Measurements from ENCODE around the gene NECAB2. TPM values are rescaled to one million over a fixed set of nuclear protein-coding genes. Genes with fewer than 3 reads are reported as not detected.
"Not testable (repeated sequence)": the region's sequence is repeated elsewhere in the genome, so short reads cannot be mapped to it uniquely, and the experiment has no call there.

The NECAB2 gene
- total RNA-seq, 4 donors from 2014 or later, result not detected

DNA sequence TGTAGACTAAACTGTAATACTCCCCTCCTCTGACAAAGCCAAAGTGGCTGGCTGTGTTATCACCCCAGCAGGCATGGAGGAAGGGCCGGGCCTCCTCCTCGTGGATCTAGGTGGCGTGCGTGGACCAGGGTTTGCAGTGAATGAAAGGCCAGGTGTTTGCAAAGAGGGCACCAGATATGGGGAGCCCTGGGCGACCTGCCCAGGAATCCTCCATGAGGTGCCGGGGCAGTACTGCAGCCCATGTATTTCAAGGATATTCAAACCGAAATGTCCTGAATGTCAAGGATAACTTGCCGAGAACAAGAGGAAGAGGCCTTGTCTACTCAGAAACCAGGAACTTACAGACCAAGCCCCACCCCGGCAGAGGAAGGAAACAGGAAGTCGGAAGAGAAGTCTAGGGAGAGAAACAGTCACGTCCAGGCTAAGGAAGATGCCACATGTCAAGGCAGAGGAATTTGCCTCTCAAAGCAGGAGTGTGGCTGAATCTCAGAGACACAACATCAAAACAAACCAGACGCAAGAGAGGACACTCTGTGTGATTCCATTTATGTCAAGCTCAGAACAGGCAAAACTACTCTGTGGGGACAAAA, 28.7 kb upstream of the NECAB2 start:
- no peaks in the 10 kb centered on the region for H3K27me3 ChIP-seq
- ATAC-seq (no peak), DNase-seq (no peak)
- TF ChIP-seq POLR2A (IDR thresholded peaks at IDR 0.05), result no peak
- TF ChIP-seq, protein P1, sequence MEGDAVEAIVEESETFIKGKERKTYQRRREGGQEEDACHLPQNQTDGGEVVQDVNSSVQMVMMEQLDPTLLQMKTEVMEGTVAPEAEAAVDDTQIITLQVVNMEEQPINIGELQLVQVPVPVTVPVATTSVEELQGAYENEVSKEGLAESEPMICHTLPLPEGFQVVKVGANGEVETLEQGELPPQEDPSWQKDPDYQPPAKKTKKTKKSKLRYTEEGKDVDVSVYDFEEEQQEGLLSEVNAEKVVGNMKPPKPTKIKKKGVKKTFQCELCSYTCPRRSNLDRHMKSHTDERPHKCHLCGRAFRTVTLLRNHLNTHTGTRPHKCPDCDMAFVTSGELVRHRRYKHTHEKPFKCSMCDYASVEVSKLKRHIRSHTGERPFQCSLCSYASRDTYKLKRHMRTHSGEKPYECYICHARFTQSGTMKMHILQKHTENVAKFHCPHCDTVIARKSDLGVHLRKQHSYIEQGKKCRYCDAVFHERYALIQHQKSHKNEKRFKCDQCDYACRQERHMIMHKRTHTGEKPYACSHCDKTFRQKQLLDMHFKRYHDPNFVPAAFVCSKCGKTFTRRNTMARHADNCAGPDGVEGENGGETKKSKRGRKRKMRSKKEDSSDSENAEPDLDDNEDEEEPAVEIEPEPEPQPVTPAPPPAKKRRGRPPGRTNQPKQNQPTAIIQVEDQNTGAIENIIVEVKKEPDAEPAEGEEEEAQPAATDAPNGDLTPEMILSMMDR (IDR thresholded peaks at IDR 0.05 in 4 of 5, conservative IDR thresholded peaks at IDR 0.05 in 1 of 5), result no peak
- peaks cover 3 to 4% of the 10 kb centered on the region in 2 donors for H3K4me1 ChIP-seq
- H3K9me3 ChIP-seq, result no peaks in the 10 kb centered on the region
- H3K36me3 ChIP-seq, result no peaks in the 10 kb centered on the region
- intact Hi-C loops (cut with DNase I; ENCODE audit: low total_unique reads), result no loop called here
- in situ Hi-C loops (cut with MboI; ENCODE audit: low sequenced_read_pairs in 4 of 4), result no loop called here
- H3K27ac ChIP-seq, result no peak overlapping the region
- no peak overlapping the region for H3K4me3 ChIP-seq

DNA sequence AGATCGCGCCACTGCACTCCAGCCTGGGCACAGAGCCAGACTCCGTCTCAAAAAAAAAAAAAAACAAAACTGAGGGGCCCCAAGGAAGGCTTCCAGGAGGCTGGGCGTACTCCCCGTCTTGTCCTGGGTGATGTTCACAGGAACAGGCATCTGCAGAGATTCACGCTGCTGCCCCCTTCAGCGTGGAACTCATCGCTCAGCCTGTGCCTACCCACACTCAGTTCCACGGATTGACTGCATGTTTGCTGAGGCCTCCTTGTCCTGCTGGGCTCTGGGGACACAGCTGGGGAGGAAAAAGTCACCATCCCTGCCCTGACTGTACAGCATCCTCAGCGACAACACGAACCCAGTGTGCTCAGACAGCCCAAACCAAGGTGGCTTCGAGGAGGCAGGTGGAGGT, 27.9 kb upstream of the NECAB2 start:
- no peaks in the 10 kb centered on the region for H3K36me3 ChIP-seq
- DNase-seq (no peak), ATAC-seq (no peak)
- H3K4me1 ChIP-seq, result peaks cover 0 to 4% of the 10 kb centered on the region in 2 donors
- H3K9me3 ChIP-seq, result no peaks in the 10 kb centered on the region
- intact Hi-C loops (cut with DNase I; ENCODE audit: low total_unique reads), result no loop called here
- in situ Hi-C loops (cut with MboI; ENCODE audit: low sequenced_read_pairs in 4 of 4), result no loop called here
- no peaks in the 10 kb centered on the region for H3K27me3 ChIP-seq
- H3K4me3 ChIP-seq, result no peak overlapping the region
- H3K27ac ChIP-seq, result no peak overlapping the region
- TF ChIP-seq, protein P1 (IDR thresholded peaks at IDR 0.05 in 4 of 5, conservative IDR thresholded peaks at IDR 0.05 in 1 of 5), result no peak
- TF ChIP-seq POLR2A (IDR thresholded peaks at IDR 0.05), result no peak

DNA sequence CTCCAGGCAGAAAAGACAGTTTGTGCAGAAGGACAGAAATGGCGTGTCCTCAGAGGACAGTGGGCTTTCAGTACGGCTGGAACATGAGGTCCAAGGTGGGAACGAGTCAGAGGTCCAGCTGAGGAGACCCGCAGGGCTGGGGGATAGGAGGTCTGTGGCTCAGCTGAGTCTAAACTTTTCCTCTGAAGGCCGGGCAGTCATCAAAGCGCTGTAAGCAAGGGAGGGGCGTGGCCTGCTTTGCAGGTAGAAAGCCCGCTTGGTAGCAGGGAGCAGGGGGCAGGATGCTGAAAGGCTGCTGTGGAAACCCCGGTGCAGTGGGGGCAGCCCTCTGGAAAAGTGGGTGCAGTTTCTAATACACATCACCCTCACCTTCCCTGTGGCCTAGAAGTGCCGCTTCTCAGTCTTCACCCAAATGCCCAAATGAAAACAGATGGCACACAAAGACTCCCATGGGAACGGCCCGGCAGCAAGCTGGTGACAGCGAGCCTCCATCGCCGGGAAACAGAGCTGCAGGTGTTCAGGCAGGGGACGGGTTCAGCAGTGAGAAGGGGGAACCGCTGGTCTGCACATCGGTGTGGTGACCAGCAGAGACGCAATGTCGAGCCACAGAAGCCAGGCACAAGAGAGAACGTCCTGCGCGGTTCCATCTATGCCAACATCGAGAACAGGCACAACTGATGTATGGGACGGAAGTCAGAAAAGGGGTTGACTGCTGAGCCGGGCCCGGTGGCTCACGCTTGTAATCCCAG, 27.2 kb upstream of the NECAB2 start:
- intact Hi-C loops (cut with DNase I; ENCODE audit: low total_unique reads) (no loop called here), in situ Hi-C loops (cut with MboI; ENCODE audit: low sequenced_read_pairs in 4 of 4) (no loop called here)
- Histone ChIP-seq H3K27me3 (no peaks in the 10 kb centered on the region), H3K4me3 (no peak overlapping the region), H3K9me3 (no peaks in the 10 kb centered on the region), H3K4me1 (peaks cover 0 to 4% of the 10 kb centered on the region in 2 donors), H3K27ac (no peak overlapping the region), H3K36me3 (no peaks in the 10 kb centered on the region)
- TF ChIP-seq, protein P1 (IDR thresholded peaks at IDR 0.05 in 4 of 5, conservative IDR thresholded peaks at IDR 0.05 in 1 of 5), result no peak
- no peak for TF ChIP-seq POLR2A (IDR thresholded peaks at IDR 0.05)
- ATAC-seq, result no peak
- DNase-seq, result no peak

DNA sequence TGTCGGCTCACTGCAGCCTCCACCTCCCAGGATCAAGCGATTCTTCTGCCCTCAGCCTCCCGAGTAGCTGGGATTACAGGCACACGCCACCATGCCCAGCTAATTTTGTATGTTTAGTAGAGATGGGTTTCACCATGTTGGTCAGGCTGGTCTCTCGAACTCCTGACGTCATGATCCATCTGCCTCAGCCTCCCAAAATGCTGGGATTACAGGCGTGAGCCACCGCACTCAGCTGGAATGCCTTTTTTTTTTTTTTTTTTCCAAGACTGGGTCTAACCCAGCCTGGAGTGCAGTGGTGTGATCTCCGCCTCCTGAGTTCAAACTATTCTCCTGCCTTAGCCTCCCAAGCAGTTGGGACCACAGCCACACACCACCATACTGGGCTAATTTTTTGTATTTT, 26.5 kb upstream of the NECAB2 start:
- in situ Hi-C loops (cut with MboI; ENCODE audit: low sequenced_read_pairs in 4 of 4); ATAC-seq; H3K36me3 ChIP-seq; H3K4me1 ChIP-seq; H3K4me3 ChIP-seq; DNase-seq; H3K27me3 ChIP-seq; H3K27ac ChIP-seq; intact Hi-C loops (cut with DNase I; ENCODE audit: low total_unique reads); H3K9me3 ChIP-seq: not testable (repeated sequence)

DNA sequence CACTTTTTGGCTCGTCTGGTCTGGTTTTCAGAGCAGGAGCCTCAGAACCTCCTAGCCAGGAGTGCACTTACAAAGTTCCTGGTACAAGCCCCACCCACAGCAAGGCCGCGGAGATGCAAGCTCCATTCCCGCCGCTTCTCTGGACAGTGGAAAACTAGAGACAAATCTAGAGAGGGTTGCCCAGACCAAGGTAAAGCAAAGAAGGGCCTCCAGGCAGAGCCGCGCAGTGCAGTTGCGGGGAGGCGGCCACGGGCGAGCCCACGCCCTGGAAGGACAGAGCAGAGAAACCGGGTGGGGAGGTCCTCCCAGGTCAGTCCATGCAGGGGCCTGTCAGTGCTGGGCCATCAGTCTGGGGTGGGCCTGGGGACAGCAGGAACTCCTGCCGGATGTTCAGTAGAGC, 26.0 kb upstream of the NECAB2 start:
- H3K36me3 ChIP-seq, result no peaks in the 10 kb centered on the region
- no peaks in the 10 kb centered on the region for H3K27me3 ChIP-seq
- no peaks in the 10 kb centered on the region for H3K9me3 ChIP-seq
- no peak overlapping the region for H3K27ac ChIP-seq
- no peak for DNase-seq
- TF ChIP-seq, protein P1 (IDR thresholded peaks at IDR 0.05 in 4 of 5, conservative IDR thresholded peaks at IDR 0.05 in 1 of 5), result no peak
- TF ChIP-seq POLR2A (IDR thresholded peaks at IDR 0.05), result no peak
- ATAC-seq, result no peak
- intact Hi-C loops (cut with DNase I; ENCODE audit: low total_unique reads), result no loop called here
- peaks cover 0 to 4% of the 10 kb centered on the region in 2 donors for H3K4me1 ChIP-seq
- no peak overlapping the region for H3K4me3 ChIP-seq
- in situ Hi-C loops (cut with MboI; ENCODE audit: low sequenced_read_pairs in 4 of 4), result no loop called here
